ENCODE measurements around the gene ODF4.

DNA sequence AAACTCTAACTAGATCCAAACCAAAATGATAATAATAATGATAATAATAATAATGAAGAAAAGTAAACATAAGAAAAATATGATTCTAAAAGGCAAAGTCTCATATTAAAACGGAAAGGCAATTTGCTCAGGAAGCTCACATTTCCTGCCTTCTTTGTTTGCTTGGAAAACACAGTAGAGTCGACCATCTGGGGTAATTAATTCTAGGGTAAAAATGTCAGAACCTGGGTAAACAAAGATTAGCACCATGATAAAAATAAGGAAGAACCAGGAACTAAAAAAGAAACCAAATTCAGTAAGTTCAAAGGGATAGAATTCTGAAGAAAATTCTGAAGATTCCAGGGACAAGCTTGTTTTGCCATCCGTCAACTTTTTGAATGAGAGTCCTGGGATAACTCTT, 20.6 kb downstream of the ODF4 start:
- TF ChIP-seq EZH2 (IDR thresholded peaks at IDR 0.05; ENCODE audit: borderline replicate concordance, low read depth, low read length, severe bottlenecking) = no peak
- TF ChIP-seq, protein P1, sequence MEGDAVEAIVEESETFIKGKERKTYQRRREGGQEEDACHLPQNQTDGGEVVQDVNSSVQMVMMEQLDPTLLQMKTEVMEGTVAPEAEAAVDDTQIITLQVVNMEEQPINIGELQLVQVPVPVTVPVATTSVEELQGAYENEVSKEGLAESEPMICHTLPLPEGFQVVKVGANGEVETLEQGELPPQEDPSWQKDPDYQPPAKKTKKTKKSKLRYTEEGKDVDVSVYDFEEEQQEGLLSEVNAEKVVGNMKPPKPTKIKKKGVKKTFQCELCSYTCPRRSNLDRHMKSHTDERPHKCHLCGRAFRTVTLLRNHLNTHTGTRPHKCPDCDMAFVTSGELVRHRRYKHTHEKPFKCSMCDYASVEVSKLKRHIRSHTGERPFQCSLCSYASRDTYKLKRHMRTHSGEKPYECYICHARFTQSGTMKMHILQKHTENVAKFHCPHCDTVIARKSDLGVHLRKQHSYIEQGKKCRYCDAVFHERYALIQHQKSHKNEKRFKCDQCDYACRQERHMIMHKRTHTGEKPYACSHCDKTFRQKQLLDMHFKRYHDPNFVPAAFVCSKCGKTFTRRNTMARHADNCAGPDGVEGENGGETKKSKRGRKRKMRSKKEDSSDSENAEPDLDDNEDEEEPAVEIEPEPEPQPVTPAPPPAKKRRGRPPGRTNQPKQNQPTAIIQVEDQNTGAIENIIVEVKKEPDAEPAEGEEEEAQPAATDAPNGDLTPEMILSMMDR (IDR thresholded peaks at IDR 0.05; ENCODE audit: borderline replicate concordance, extremely low read depth, low read length, poor library complexity, severe bottlenecking) = no peak

All from DND-41 (cell line).